VCaP (cell line): ENCODE data around the gene PLIN4.

Experiments used
- H3K27ac ChIP-seq: fragments of 450-650 bp; 2 replicates; pipeline ENCODE4 v1.5.1; 2017
- TF ChIP-seq, protein P1 (sequence below): fragments of 450-650 bp; conservative IDR thresholded peaks from 2 replicates; pipeline ENCODE4 v1.5.1; 2017; ENCODE audit warnings: mild to moderate bottlenecking, moderate library complexity

PLIN4 gene

DNA sequence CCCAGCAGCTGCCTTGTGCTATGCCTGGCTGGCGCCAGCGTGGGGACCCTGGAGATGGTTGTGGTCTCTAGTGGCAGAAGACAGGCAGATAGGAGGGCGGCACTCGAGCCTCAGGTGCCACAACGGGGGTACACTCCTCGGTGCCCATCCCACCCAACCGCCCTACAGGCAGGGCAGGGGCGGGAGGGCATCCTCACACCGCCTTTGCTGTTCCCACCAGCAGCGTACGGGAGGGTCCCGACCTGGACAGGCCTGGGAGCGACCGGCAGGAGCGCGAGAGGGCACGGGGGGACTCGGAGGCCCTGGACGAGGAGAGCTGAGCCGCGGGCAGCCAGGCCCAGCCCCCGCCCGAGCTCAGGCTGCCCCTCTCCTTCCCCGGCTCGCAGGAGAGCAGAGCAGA, 16.6 kb downstream of the PLIN4 start:
- TF ChIP-seq, protein P1, sequence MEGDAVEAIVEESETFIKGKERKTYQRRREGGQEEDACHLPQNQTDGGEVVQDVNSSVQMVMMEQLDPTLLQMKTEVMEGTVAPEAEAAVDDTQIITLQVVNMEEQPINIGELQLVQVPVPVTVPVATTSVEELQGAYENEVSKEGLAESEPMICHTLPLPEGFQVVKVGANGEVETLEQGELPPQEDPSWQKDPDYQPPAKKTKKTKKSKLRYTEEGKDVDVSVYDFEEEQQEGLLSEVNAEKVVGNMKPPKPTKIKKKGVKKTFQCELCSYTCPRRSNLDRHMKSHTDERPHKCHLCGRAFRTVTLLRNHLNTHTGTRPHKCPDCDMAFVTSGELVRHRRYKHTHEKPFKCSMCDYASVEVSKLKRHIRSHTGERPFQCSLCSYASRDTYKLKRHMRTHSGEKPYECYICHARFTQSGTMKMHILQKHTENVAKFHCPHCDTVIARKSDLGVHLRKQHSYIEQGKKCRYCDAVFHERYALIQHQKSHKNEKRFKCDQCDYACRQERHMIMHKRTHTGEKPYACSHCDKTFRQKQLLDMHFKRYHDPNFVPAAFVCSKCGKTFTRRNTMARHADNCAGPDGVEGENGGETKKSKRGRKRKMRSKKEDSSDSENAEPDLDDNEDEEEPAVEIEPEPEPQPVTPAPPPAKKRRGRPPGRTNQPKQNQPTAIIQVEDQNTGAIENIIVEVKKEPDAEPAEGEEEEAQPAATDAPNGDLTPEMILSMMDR: no peak
- H3K27ac ChIP-seq: no peak overlapping the region

DNA sequence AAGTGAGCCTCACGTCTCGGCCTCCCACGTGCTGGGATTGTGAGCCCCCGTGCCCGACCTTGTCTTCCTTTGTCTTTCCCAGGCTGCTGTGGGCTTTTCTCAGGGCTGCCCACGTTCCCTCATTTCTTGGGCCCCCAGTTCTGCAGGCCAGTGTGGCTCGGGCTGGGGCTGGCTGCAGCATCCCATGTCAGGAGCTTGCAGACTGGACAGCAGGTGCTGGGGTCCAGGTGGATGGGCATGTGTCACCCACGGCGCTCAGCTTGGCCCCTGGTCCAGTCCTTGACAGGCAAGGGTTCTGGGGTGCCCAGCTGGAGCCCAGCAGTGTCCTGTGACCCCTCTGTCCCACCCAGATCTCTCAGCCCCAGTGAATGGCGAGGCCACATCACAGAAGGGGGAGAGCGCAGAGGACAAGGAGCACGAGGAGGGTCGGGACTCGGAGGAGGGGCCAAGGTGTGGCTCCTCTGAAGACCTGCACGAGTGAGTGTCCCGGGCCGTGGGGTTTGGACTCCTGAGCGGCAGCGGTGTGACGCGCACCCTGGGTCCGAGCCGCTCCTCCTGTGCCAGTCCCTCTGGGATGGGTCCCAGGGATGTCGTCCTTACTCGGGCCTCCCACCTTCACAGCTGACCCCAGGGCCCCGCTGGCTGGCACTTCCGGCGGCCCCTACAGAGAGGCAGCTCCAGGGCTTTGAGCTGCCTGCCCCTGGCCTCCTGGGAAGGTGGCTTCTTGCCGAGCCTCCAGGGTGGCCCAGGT, 17.3 kb downstream of the PLIN4 start:
- TF ChIP-seq, protein P1: no peak
- no peak overlapping the region for H3K27ac ChIP-seq

DNA sequence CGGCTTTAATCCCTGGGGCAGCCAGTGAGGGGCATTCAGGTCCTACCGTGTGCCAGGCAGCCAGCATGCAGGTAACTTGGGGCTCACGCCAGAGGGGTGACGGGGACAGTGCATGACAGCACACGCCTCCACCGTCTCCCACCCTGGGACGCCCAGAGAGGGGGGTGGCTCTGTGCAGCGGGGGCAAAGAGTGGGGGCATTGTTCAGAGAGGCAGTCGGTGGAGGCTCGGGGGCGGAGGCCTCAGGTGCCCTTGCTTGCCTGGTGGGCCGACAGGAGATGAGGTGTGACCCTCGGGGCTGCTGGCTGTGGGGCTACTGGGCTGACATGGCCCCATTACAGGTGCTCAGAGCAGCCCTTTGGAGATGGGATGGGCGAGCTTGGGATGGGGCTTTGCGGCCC, 18.4 kb downstream of the PLIN4 start:
- H3K27ac ChIP-seq: no peak overlapping the region

DNA sequence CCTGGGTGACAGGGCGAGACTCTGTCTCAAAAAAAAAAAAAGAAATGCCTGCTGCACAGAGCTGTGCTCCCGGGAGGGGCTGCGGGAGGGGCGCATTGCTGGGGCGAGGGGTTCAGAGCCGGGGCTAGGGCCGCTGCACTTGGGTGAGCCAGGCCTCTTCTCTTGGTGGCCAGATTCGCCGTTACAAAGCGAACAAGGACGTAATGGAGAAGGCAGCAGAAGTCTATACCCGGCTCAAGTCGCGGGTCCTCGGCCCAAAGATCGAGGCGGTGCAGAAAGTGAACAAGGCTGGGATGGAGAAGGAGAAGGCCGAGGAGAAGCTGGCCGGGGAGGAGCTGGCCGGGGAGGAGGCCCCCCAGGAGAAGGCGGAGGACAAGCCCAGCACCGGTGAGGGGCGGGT, 19.0 kb downstream of the PLIN4 start:
- no peak overlapping the region for H3K27ac ChIP-seq
- TF ChIP-seq, protein P1: no peak

More for the DNA sequence above, 18.4 kb downstream of the PLIN4 start:
- TF ChIP-seq, protein P1: no peak

DNA sequence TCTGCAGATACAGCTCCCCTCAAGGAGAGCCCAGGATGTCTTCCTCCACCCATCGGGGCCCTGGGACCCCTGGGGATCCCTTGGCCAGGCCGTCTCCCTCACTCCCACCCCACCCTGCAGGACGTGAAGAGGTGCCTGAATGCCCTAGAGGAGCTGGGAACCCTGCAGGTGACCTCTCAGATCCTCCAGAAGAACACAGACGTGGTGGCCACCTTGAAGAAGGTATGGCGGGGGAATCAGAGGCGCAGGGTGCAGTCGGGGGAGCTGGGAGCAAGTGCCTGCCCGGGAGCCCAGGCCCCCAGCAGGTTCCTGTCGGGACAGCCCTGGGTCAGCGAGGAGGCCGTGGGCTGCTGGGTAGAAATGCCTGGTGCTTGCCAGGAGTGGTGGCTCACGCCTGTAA, 19.6 kb downstream of the PLIN4 start:
- no peak overlapping the region for H3K27ac ChIP-seq
- TF ChIP-seq, protein P1: no peak

DNA sequence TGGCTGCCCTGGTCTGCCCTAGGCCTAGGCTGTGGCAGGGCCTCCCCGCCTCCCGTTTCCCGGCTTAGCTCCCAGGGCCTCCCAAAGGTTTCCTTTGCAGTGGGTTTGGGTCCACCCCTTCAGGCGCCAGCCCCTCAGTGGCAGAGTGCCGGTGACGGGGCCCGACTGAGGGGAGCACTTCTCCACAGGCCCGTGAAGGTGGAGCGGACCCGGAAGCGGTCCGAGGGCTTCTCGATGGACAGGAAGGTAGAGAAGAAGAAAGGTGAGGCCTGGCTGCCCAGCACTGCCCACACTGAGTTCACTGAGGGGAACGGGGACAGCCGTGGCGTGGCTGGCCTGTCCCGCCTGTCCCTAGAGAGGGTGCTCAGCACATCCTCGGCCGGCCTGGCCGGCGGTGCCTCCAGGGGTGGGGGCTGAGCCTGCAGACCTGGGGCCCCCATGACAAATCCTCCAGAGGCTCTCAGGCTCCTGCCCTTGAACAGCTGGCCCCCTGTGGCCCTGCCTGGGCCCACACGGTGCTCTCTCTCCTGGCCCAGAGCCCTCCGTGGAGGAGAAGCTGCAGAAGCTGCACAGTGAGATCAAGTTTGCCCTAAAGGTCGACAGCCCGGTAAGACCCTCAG, 20.4 kb downstream of the PLIN4 start:
- TF ChIP-seq, protein P1: no peak
- H3K27ac ChIP-seq: no peak overlapping the region

DNA sequence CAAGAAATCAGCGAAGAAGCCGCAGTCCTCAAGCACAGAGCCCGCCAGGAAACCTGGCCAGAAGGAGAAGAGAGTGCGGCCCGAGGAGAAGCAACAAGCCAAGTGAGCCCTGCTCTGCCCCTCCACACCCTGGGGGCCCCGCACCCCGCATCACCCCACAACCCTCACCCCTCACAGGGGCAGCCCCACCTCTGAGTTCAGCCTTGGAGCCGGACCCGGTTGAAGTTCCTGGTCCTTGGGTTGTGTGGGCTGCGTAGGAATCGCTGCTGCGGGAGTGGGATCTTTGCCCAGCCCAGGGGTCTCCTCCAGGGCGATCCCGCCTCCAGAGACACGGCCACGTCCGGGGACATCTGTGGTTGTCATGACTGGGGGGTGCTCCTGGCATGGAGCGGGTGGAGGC, 22.0 kb downstream of the PLIN4 start:
- TF ChIP-seq, protein P1: no peak
- H3K27ac ChIP-seq: no peak overlapping the region
